Limb (tissue), 2 donors: Measurements from ENCODE around the gene DZIP1.
"Not testable (repeated sequence)": the region's sequence is repeated elsewhere in the genome, so short reads cannot be mapped to it uniquely, and the experiment has no call there.

ENCODE experiments used
- DNase-seq, 2 donors: peaks; one replicate each; pipeline ENCODE4 v3.0.0-alpha.2; 2016; ENCODE audit errors: extremely low spot score in 2 of 2

DZIP1 gene

GRCh38 chr13:95644601-95645052 is at the start of gene DZIP1:
Gene DZIP1 (minus strand): TSS chr13:95644706. CDS start chr13:95642029, 2,677 bp downstream.
- DNase-seq: peak; percentile 87 to 88

- not testable (repeated sequence) for DNase-seq
These were observed 46.5 kb upstream of the DZIP1 start for GRCh38 chr13:95690986-95691385.

GRCh38 chr13:95689582-95689926 is 45.0 kb upstream of the DZIP1 start:
- DNase-seq: no peak

- not testable (repeated sequence) for DNase-seq
These were observed 40.5 kb upstream of the DZIP1 start for GRCh38 chr13:95684960-95685359.

GRCh38 chr13:95684418-95684817 is 39.9 kb upstream of the DZIP1 start:
- DNase-seq: no peak

- no peak for DNase-seq
These were observed 35.2 kb upstream of the DZIP1 start for GRCh38 chr13:95679722-95680121.

GRCh38 chr13:95678967-95679366 is 34.5 kb upstream of the DZIP1 start:
- DNase-seq: no peak

- peak in 1 of 2 donors; percentile 14 for DNase-seq
These were observed 33.2 kb upstream of the DZIP1 start for GRCh38 chr13:95677564-95678266.

GRCh38 chr13:95676762-95677563 is 32.5 kb upstream of the DZIP1 start, which contains the start of gene DNAJC3:
Gene DNAJC3 (plus strand): TSS chr13:95677139. CDS start chr13:95677256, 117 bp downstream.
- peak; percentile 98 for DNase-seq

- no peak for DNase-seq
These were observed 31.7 kb upstream of the DZIP1 start for GRCh38 chr13:95676105-95676761.

GRCh38 chr13:95671597-95671996 is 27.1 kb upstream of the DZIP1 start:
- no peak for DNase-seq

- DNase-seq: not testable (repeated sequence)
These were observed 22.7 kb upstream of the DZIP1 start for GRCh38 chr13:95667235-95667634.

- DNase-seq: peak in 1 of 2 donors; percentile 57
These were observed 16.6 kb upstream of the DZIP1 start for GRCh38 chr13:95660981-95661581.

GRCh38 chr13:95659500-95659899 is 15.0 kb upstream of the DZIP1 start:
- DNase-seq: no peak

- no peak for DNase-seq
These were observed 12.0 kb upstream of the DZIP1 start for GRCh38 chr13:95656386-95657015.

- DNase-seq: no peak
These were observed 8.3 kb upstream of the DZIP1 start for GRCh38 chr13:95652821-95653220.

GRCh38 chr13:95652244-95652764 is 7.8 kb upstream of the DZIP1 start:
- DNase-seq: no peak

GRCh38 chr13:95650696-95651095 is 6.2 kb upstream of the DZIP1 start:
- no peak for DNase-seq

GRCh38 chr13:95647321-95647720 is 2.8 kb upstream of the DZIP1 start:
- DNase-seq: no peak

GRCh38 chr13:95643936-95644598 is 439 bp downstream of the DZIP1 start:
- DNase-seq: no peak
